CD4-positive, CD25-positive, alpha-beta regulatory T cell (primary cell): ENCODE data around the gene BIRC5. TPM values are rescaled to one million over a fixed set of nuclear protein-coding genes. Genes with fewer than 3 reads are reported as not detected.

ENCODE experiments used
- ATAC-seq, 2 donors: fragments of 150-1000 bp; cut with Tn5 transposase; one replicate each; pipeline ENCODE4 v1.10.0; 2021; ENCODE audit warnings: low read depth in 2 of 2, moderate number of reproducible peaks in 2 of 2, moderate library complexity in 1 of 2
- DNase-seq, 3 donors: peaks; one replicate each; pipeline versions ENCODE4 v3.0.0 to v3.0.0-alpha.2; 2012 to 2022; ENCODE audit warnings: mixed read lengths in 1 of 3
- H3K27ac ChIP-seq: one replicate; pipeline ENCODE4 v1.7.0; 2013; ENCODE audit warnings: mild to moderate bottlenecking, low read length; ENCODE audit not compliant: insufficient read depth, poor library complexity, severe bottlenecking
- H3K27me3 ChIP-seq: one replicate; pipeline ENCODE4 v1.7.0; 2013; ENCODE audit warnings: low read length; ENCODE audit not compliant: control insufficient read depth, insufficient read depth
- H3K36me3 ChIP-seq: one replicate; pipeline ENCODE4 v1.7.0; 2013; ENCODE audit warnings: mild to moderate bottlenecking, low read length, moderate library complexity; ENCODE audit not compliant: control insufficient read depth, insufficient read depth
- H3K4me1 ChIP-seq: 2 replicates; pipeline ENCODE4 v1.7.0; 2013; ENCODE audit warnings: mild to moderate bottlenecking, low read length; ENCODE audit not compliant: insufficient read depth, control insufficient read depth, poor library complexity, severe bottlenecking
- H3K4me3 ChIP-seq: one replicate; pipeline ENCODE4 v1.7.0; 2013; ENCODE audit warnings: low read depth, mild to moderate bottlenecking, low read length, moderate library complexity
- H3K9me3 ChIP-seq, 2 experiments: 1 replicate in 1 of 2; 2 replicates in 1 of 2; pipeline ENCODE4 v1.7.0; 2013; ENCODE audit warnings: low read length in 2 of 2, mild to moderate bottlenecking in 1 of 2, moderate library complexity in 1 of 2; ENCODE audit not compliant: control insufficient read depth in 2 of 2
- H3K27ac Mint-ChIP-seq, 3 donors: one replicate each; pipeline ENCODE4 v1.8.0; 2020 to 2022; ENCODE audit warnings: mild to moderate bottlenecking in 3 of 3, mixed read lengths in 3 of 3, moderate library complexity in 2 of 3
- H3K27me3 Mint-ChIP-seq: one replicate; pipeline ENCODE4 v1.8.0; 2022; ENCODE audit warnings: mild to moderate bottlenecking, mixed read lengths
- H3K36me3 Mint-ChIP-seq: one replicate; pipeline ENCODE4 v1.8.0; 2020; ENCODE audit warnings: mixed read lengths
- H3K4me1 Mint-ChIP-seq, 4 donors: one replicate each; pipeline ENCODE4 v1.8.0; 2020 to 2022; ENCODE audit warnings: mixed read lengths in 4 of 4, mild to moderate bottlenecking in 1 of 4
- H3K4me3 Mint-ChIP-seq, 4 donors: one replicate each; pipeline ENCODE4 v1.8.0; 2020 to 2022; ENCODE audit warnings: mild to moderate bottlenecking in 4 of 4, mixed read lengths in 4 of 4, moderate library complexity in 3 of 4
- H3K9me3 Mint-ChIP-seq, 7 donors: one replicate each; pipeline ENCODE4 v1.8.0; 2020 to 2022; ENCODE audit warnings: mixed read lengths in 7 of 7, mild to moderate bottlenecking in 3 of 7, moderate library complexity in 2 of 7
- polyA plus RNA-seq, 4 donors: library from polyadenylated mRNA; unstranded; fragments of 300-500 nt; fragmentation: Illumina TruSeq; gene quantifications; one replicate each; pipeline ENCODE4 v1.2.3, GENCODE V29; 2021
- total RNA-seq: library from RNA; stranded (reverse); gene quantifications from one replicate; pipeline ENCODE4 v1.2.3, GENCODE V29; 2022

The BIRC5 gene
- total and polyA plus RNA-seq, 5 donors from 2014 or later: 2.7 to 11.5 (median 6.6) TPM

GRCh38 chr17:78186692-78187595, 27.1 kb upstream of the BIRC5 start, which contains the start of the genes AFMID and TK1:
Gene AFMID, plus strand, starts transcription at chr17:78187362. Its CDS starts 9 bp downstream, at chr17:78187371.
Gene TK1, minus strand, starts transcription at chr17:78187052. Its CDS starts 58 bp downstream, at chr17:78186994.
- no peaks in the 10 kb centered on the region for H3K27me3 ChIP-seq
- ATAC-seq (peak; percentile 83 to 86), DNase-seq (peak; percentile 71 to 93 (median 80))
- Mint-ChIP-seq H3K27me3 (no peaks in the 10 kb centered on the region), H3K27ac (peak within 1 kb of the TSS; percentile 49 to 60 (median 56)), H3K36me3 (no peaks in the 10 kb centered on the region), H3K4me3 (peak within 1 kb of the TSS; percentile 78 to 92 (median 87)), H3K4me1 (peaks cover 2 to 28% (median 12%) of the 10 kb centered on the region in 4 donors), H3K9me3 (no peaks in the 10 kb centered on the region)
- H3K4me3 ChIP-seq: peak within 1 kb of the TSS; percentile 84
- peak within 1 kb of the TSS; percentile 23 for H3K27ac ChIP-seq
- H3K4me1 ChIP-seq: peaks cover 19% of the 10 kb centered on the region
- H3K36me3 ChIP-seq: no peaks in the 10 kb centered on the region
- H3K9me3 ChIP-seq: no peaks in the 10 kb centered on the region

- Histone ChIP-seq H3K4me3 (no peak overlapping the region), H3K36me3 (no peaks in the 10 kb centered on the region), H3K4me1 (no peaks in the 10 kb centered on the region), H3K27ac (no peak overlapping the region), H3K27me3 (no peaks in the 10 kb centered on the region), H3K9me3 (no peaks in the 10 kb centered on the region)
- H3K4me3 Mint-ChIP-seq: no peak overlapping the region
- peaks cover 0 to 4% (median 0%) of the 10 kb centered on the region in 4 donors for H3K4me1 Mint-ChIP-seq
- DNase-seq (no peak), ATAC-seq (no peak)
- H3K27me3 Mint-ChIP-seq: no peaks in the 10 kb centered on the region
- no peaks in the 10 kb centered on the region for H3K9me3 Mint-ChIP-seq
- H3K36me3 Mint-ChIP-seq: no peaks in the 10 kb centered on the region
- peak overlapping the region in 1 of 3 donors; percentile 73 for H3K27ac Mint-ChIP-seq
These were observed 17.3 kb upstream of the BIRC5 start for GRCh38 chr17:78196716-78197115.

- H3K9me3 Mint-ChIP-seq: no peaks in the 10 kb centered on the region
- no peaks in the 10 kb centered on the region for H3K4me1 ChIP-seq
- H3K4me3 Mint-ChIP-seq: no peak overlapping the region
- no peaks in the 10 kb centered on the region for H3K36me3 Mint-ChIP-seq
- no peaks in the 10 kb centered on the region for H3K27me3 Mint-ChIP-seq
- no peak overlapping the region for H3K4me3 ChIP-seq
- H3K27me3 ChIP-seq: no peaks in the 10 kb centered on the region
- no peaks in the 10 kb centered on the region for H3K9me3 ChIP-seq
- DNase-seq (no peak), ATAC-seq (no peak)
- H3K4me1 Mint-ChIP-seq: peaks cover 0 to 4% (median 0%) of the 10 kb centered on the region in 4 donors
- peak overlapping the region in 2 of 3 donors; percentile 69 to 73 for H3K27ac Mint-ChIP-seq
- no peaks in the 10 kb centered on the region for H3K36me3 ChIP-seq
- H3K27ac ChIP-seq: no peak overlapping the region
These were observed 16.8 kb upstream of the BIRC5 start for GRCh38 chr17:78197147-78197832.

DNA sequence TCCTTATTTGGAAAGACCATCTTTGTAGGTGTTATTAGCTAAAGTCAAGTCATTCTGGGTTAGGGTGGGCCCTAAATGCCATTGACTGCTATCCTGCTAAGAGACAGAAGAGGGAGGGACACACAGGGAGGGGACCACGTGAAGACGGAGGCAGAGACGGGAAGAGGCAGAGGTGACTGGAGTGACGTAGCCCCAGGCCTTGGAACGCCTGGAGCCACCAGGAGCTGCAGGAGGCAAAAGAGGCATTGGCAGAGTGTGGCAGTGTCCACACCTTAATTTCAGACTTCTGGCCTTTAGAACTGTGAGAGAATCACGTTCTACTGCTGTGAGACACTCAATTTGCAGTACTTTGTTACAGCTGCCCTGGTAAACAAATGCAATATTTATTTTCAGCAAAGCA, 13.6 kb upstream of the BIRC5 start:
- H3K27me3 ChIP-seq: no peaks in the 10 kb centered on the region
- ATAC-seq: no peak
- H3K9me3 ChIP-seq: no peaks in the 10 kb centered on the region
- Mint-ChIP-seq H3K27me3 (no peaks in the 10 kb centered on the region), H3K4me1 (peaks cover 0 to 4% (median 0%) of the 10 kb centered on the region in 4 donors), H3K27ac (no peak overlapping the region), H3K4me3 (no peak overlapping the region), H3K36me3 (no peaks in the 10 kb centered on the region), H3K9me3 (no peaks in the 10 kb centered on the region)
- H3K4me3 ChIP-seq: no peak overlapping the region
- no peaks in the 10 kb centered on the region for H3K4me1 ChIP-seq
- H3K36me3 ChIP-seq: no peaks in the 10 kb centered on the region
- DNase-seq: no peak
- no peak overlapping the region for H3K27ac ChIP-seq

DNA sequence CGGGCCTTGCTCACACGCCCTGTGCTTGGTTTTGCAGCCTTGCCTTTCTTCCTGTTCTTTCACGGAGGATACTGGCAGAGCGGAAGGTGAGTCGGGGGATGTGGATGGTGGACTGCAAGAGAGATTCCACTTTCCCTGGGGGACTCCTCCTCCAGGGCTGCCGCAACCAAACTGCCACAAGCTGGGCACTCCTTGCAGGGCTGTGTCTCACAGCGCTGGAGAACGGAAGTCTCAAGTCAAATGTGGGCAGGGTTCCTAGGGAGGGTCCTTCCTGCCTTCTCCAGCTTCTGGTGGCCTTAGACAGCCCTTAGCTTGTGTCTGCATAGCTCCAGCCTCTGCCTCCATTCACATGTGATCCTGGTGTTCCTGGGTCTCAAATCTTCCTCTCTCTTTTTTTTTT, 11.4 kb upstream of the BIRC5 start:
- no peak for ATAC-seq

GRCh38 chr17:78204387-78205123, 9.5 kb upstream of the BIRC5 start:
- ATAC-seq (no peak), DNase-seq (no peak)
- Histone ChIP-seq H3K27ac (no peak overlapping the region), H3K36me3 (no peaks in the 10 kb centered on the region), H3K9me3 (no peaks in the 10 kb centered on the region), H3K4me1 (no peaks in the 10 kb centered on the region), H3K4me3 (no peak overlapping the region), H3K27me3 (no peaks in the 10 kb centered on the region)
- no peaks in the 10 kb centered on the region for H3K9me3 Mint-ChIP-seq
- no peak overlapping the region for H3K4me3 Mint-ChIP-seq
- no peaks in the 10 kb centered on the region for H3K27me3 Mint-ChIP-seq
- no peak overlapping the region for H3K27ac Mint-ChIP-seq
- H3K4me1 Mint-ChIP-seq: no peaks in the 10 kb centered on the region
- H3K36me3 Mint-ChIP-seq: no peaks in the 10 kb centered on the region

More for the DNA sequence above, 11.4 kb upstream of the BIRC5 start:
- H3K9me3 ChIP-seq: no peaks in the 10 kb centered on the region
- no peaks in the 10 kb centered on the region for H3K27me3 Mint-ChIP-seq
- no peaks in the 10 kb centered on the region for H3K4me1 ChIP-seq
- no peak overlapping the region for H3K4me3 ChIP-seq
- peaks cover 0 to 4% (median 0%) of the 10 kb centered on the region in 4 donors for H3K4me1 Mint-ChIP-seq
- DNase-seq: no peak
- no peaks in the 10 kb centered on the region for H3K27me3 ChIP-seq
- H3K27ac Mint-ChIP-seq: no peak overlapping the region
- no peak overlapping the region for H3K4me3 Mint-ChIP-seq
- no peaks in the 10 kb centered on the region for H3K9me3 Mint-ChIP-seq
- no peaks in the 10 kb centered on the region for H3K36me3 ChIP-seq
- H3K27ac ChIP-seq: no peak overlapping the region
- no peaks in the 10 kb centered on the region for H3K36me3 Mint-ChIP-seq

- Mint-ChIP-seq H3K27ac (no peak overlapping the region), H3K4me3 (no peak overlapping the region), H3K4me1 (no peaks in the 10 kb centered on the region), H3K9me3 (no peaks in the 10 kb centered on the region), H3K36me3 (no peaks in the 10 kb centered on the region), H3K27me3 (no peaks in the 10 kb centered on the region)
- no peaks in the 10 kb centered on the region for H3K36me3 ChIP-seq
- no peak for ATAC-seq
- H3K4me3 ChIP-seq: no peak overlapping the region
- H3K9me3 ChIP-seq: no peaks in the 10 kb centered on the region
- H3K27me3 ChIP-seq: no peaks in the 10 kb centered on the region
- H3K4me1 ChIP-seq: no peaks in the 10 kb centered on the region
- no peak for DNase-seq
- H3K27ac ChIP-seq: no peak overlapping the region
These were observed 8.8 kb upstream of the BIRC5 start for GRCh38 chr17:78205124-78205775.
